AG20443 (cell line): ENCODE data around the gene TMUB1.

Experiments used
- DNase-seq: peaks from one replicate; pipeline ENCODE4 v3.0.0; 2012; ENCODE audit warnings: low spot score, mixed read lengths

TMUB1 gene

GRCh38 chr7:151085329-151085690, 2.0 kb upstream of the TMUB1 start:
- DNase-seq: no peak

GRCh38 chr7:151083824-151084160, 499 bp upstream of the TMUB1 start:
- DNase-seq: no peak

GRCh38 chr7:151082141-151083070, 887 bp downstream of the TMUB1 start:
- no peak for DNase-seq

GRCh38 chr7:151081170-151082101, 1.9 kb downstream of the TMUB1 start:
- peak; percentile 40 for DNase-seq

- peak; percentile 95 for DNase-seq
Observed at GRCh38 chr7:151080522-151081169, 2.6 kb downstream of the TMUB1 start, which contains the start of gene FASTK. FASTK (minus strand) TSS chr7:151080809; CDS start chr7:151080766, 43 bp downstream.

GRCh38 chr7:151080067-151080521, 3.2 kb downstream of the TMUB1 start:
- DNase-seq: peak; percentile 26

- DNase-seq: no peak
Observed at GRCh38 chr7:151079199-151079910, 3.9 kb downstream of the TMUB1 start.

- DNase-seq: peak; percentile 25
Observed at GRCh38 chr7:151078233-151079040, 4.9 kb downstream of the TMUB1 start.

- DNase-seq: no peak
Observed at GRCh38 chr7:151077705-151078232, 5.5 kb downstream of the TMUB1 start.

- peak; percentile 36 for DNase-seq
Observed at GRCh38 chr7:151076863-151077704, 6.2 kb downstream of the TMUB1 start.

GRCh38 chr7:151075978-151076426, 7.3 kb downstream of the TMUB1 start:
- DNase-seq: no peak

GRCh38 chr7:151075662-151075971, 7.7 kb downstream of the TMUB1 start:
- DNase-seq: no peak

- no peak for DNase-seq
Observed at GRCh38 chr7:151074817-151075661, 8.3 kb downstream of the TMUB1 start.

- no peak for DNase-seq
Observed at GRCh38 chr7:151073990-151074389, 9.3 kb downstream of the TMUB1 start.

- DNase-seq: no peak
Observed at GRCh38 chr7:151071032-151071866, 12.0 kb downstream of the TMUB1 start.

- no peak for DNase-seq
Observed at GRCh38 chr7:151070574-151070960, 12.7 kb downstream of the TMUB1 start.

GRCh38 chr7:151069841-151070573, 13.3 kb downstream of the TMUB1 start:
- no peak for DNase-seq
